A673 (cell line): ENCODE data around the gene SAMD10. TPM values are rescaled to one million over a fixed set of nuclear protein-coding genes. Genes with fewer than 3 reads are reported as not detected.

Source experiments
- BruUV-seq: library from RNA; stranded (reverse); fragments of 400-500 nt; replicated peaks from 2 replicates; lab custom pipeline; 2021; lab: Mats Ljungman, UMichigan
- CTCF ChIA-PET: fragments of 300-600 bp; sonication (Branson Sonifier 250); formaldehyde crosslinking; loops from one replicate; lab custom pipeline; 2022; ENCODE audit warnings: antibody characterized with exemption; lab: Charles Lee
- POLR2A ChIA-PET: fragments of 300-600 bp; sonication (Branson Sonifier 250); formaldehyde crosslinking; loops from one replicate; lab custom pipeline; 2022; ENCODE audit warnings: antibody characterized with exemption; ENCODE audit not compliant: low non-redundant PET; lab: Charles Lee
- DNase-seq: peaks from one replicate; pipeline ENCODE4 v3.0.0-alpha.2; 2015; ENCODE audit warnings: low spot score
- H3K27ac ChIP-seq: fragments of 200-600 bp; sonication (generic); 2 replicates; pipeline ENCODE4 v1.5.1; 2016; ENCODE audit warnings: mixed run types, low read depth, mild to moderate bottlenecking, mixed read lengths, antibody characterized with exemption, low read length; ENCODE audit not compliant: poor library complexity, severe bottlenecking
- H3K27me3 ChIP-seq: fragments of 200-600 bp; sonication (generic); replicated peaks from 2 replicates; pipeline ENCODE4 v1.6.1; 2017; ENCODE audit warnings: mixed run types, low read depth, mild to moderate bottlenecking, mixed read lengths, antibody characterized with exemption, low read length; ENCODE audit not compliant: insufficient read depth, poor library complexity
- H3K36me3 ChIP-seq: fragments of 200-600 bp; sonication (generic); 2 replicates; pipeline ENCODE4 v1.6.1; 2016; ENCODE audit warnings: mixed run types, mild to moderate bottlenecking, mixed read lengths, antibody characterized with exemption, low read length; ENCODE audit not compliant: insufficient read depth, poor library complexity, severe bottlenecking
- H3K4me1 ChIP-seq: fragments of 200-600 bp; sonication (generic); 2 replicates; pipeline ENCODE4 v1.6.1; 2017; ENCODE audit warnings: mixed run types, mild to moderate bottlenecking, mixed read lengths, antibody characterized with exemption, low read length; ENCODE audit not compliant: insufficient read depth, poor library complexity, severe bottlenecking
- H3K4me3 ChIP-seq: fragments of 200-600 bp; sonication (generic); 2 replicates; pipeline ENCODE4 v1.5.1; 2016; ENCODE audit warnings: low read depth, mixed run types, mild to moderate bottlenecking, mixed read lengths, low read length; ENCODE audit not compliant: poor library complexity, severe bottlenecking
- H3K9me3 ChIP-seq: fragments of 200-600 bp; sonication (generic); 2 replicates; pipeline ENCODE4 v1.6.1; 2016; ENCODE audit warnings: mixed run types, low read depth, mild to moderate bottlenecking, mixed read lengths, antibody characterized with exemption, low read length; ENCODE audit not compliant: poor library complexity, severe bottlenecking
- CTCF ChIP-seq: fragments of 300-800, 200-600 bp; sonication (generic); conservative IDR thresholded peaks from 2 replicates; pipeline ENCODE4 v1.5.1; 2017; ENCODE audit warnings: low read depth, mild to moderate bottlenecking, antibody characterized with exemption, low read length, moderate library complexity, mixed read lengths
- EZH2 ChIP-seq: fragments of 200-600 bp; sonication (generic); IDR thresholded peaks from 2 replicates; pipeline ENCODE4 v1.6.1; 2017; ENCODE audit warnings: borderline replicate concordance, low read depth, mild to moderate bottlenecking, mixed read lengths, antibody characterized with exemption, low read length; ENCODE audit not compliant: poor library complexity, severe bottlenecking
- intact Hi-C: fragments of 100-400 bp; cut with micrococcal nuclease; formaldehyde crosslinking; loops from one replicate; pipeline ENCODE4 v1.10.0; 2022; ENCODE audit not compliant: unreplicated experiment
- total RNA-seq: library from RNA; stranded (reverse); gene quantifications from 2 replicates; pipeline ENCODE4 v1.2.3, GENCODE V29; 2021

Gene SAMD10
- total RNA-seq, 1 experiment from 2014 or later = 6.3 TPM

GRCh38 chr20:63982937-63983336 lies 3.5 kb upstream of the SAMD10 start:
- TF ChIP-seq CTCF (no peak), EZH2 (no peak)
- Histone ChIP-seq H3K27ac (no peak overlapping the region), H3K4me1 (peaks cover 21% of the 10 kb centered on the region), H3K36me3 (peaks cover 32% of the 10 kb centered on the region), H3K4me3 (no peak overlapping the region), H3K9me3 (no peaks in the 10 kb centered on the region), H3K27me3 (no peaks in the 10 kb centered on the region)
- BruUV-seq = no TSS peak
- ChIA-PET POLR2A (no interaction called here), CTCF (no interaction called here)
- DNase-seq = no peak
- intact Hi-C loops = no loop called here

GRCh38 chr20:63980806-63981728 lies 1.6 kb upstream of the SAMD10 start, which contains the start of gene PRPF6:
Gene PRPF6 (plus strand): TSS chr20:63981132. CDS start chr20:63981246, 114 bp downstream.
- Histone ChIP-seq H3K27ac (peak within 1 kb of the TSS; percentile 94), H3K4me3 (peak within 1 kb of the TSS; percentile 100), H3K27me3 (no peaks in the 10 kb centered on the region), H3K4me1 (peaks cover 23% of the 10 kb centered on the region), H3K9me3 (no peaks in the 10 kb centered on the region), H3K36me3 (peaks cover 24% of the 10 kb centered on the region)
- no TSS peak for BruUV-seq
- CTCF ChIA-PET = interaction anchor here (0.5 to 1.0 kb wide), 8 partner anchors 10 to 1354 kb away, joined by 3 to 9 read pairs (median 3); no protein-coding TSS in a partner anchor
- peak; percentile 99 for DNase-seq
- intact Hi-C loops = no loop called here
- TF ChIP-seq CTCF = peak; percentile 95
- TF ChIP-seq EZH2 = no peak
- POLR2A ChIA-PET = interaction anchor here (0.6 kb wide), 2 partner anchors 11 to 16 kb away, joined by 4 to 7 read pairs; no protein-coding TSS in a partner anchor

GRCh38 chr20:63980317-63980805 lies 919 bp upstream of the SAMD10 start:
- H3K36me3 ChIP-seq = peaks cover 17% of the 10 kb centered on the region
- no peaks in the 10 kb centered on the region for H3K9me3 ChIP-seq
- no peak for DNase-seq
- peak overlapping the region; percentile 100 for H3K4me3 ChIP-seq
- peaks cover 23% of the 10 kb centered on the region for H3K4me1 ChIP-seq
- H3K27me3 ChIP-seq = no peaks in the 10 kb centered on the region
- intact Hi-C loops = no loop called here
- no TSS peak for BruUV-seq
- peak overlapping the region; percentile 94 for H3K27ac ChIP-seq
- TF ChIP-seq EZH2 (no peak), CTCF (no peak)
- ChIA-PET POLR2A (interaction anchor here (0.6 kb wide), 1 partner anchor 16 kb away, joined by 4 read pairs; no protein-coding TSS in a partner anchor), CTCF (interaction anchor here (0.5 to 1.0 kb wide), 8 partner anchors 10 to 1354 kb away, joined by 3 to 9 read pairs (median 3); no protein-coding TSS in a partner anchor)
